IMR-90 (cell line): ENCODE measurements around the gene TBC1D8. TPM values are rescaled to one million over a fixed set of nuclear protein-coding genes. Genes with fewer than 3 reads are reported as not detected.

Experiments
- ATAC-seq: fragments of 200-7000 bp; cut with Tn5 transposase; 2 replicates; pipeline ENCODE4 v1.9.1; 2020; ENCODE audit warnings: low read depth, mild to moderate bottlenecking, moderate library complexity
- BruUV-seq: library from RNA; stranded (reverse); fragments of 400-500 nt; replicated peaks from 2 replicates; lab custom pipeline; 2021; lab: Mats Ljungman, UMichigan
- CTCF ChIA-PET: fragments of 300-600 bp; formaldehyde crosslinking; extraction: SDS; loops from one replicate; lab custom pipeline; 2021; ENCODE audit warnings: antibody characterized with exemption; lab: Yijun Ruan, JAX
- POLR2A ChIA-PET: fragments of 300-600 bp; sonication (Branson Sonifier 250); formaldehyde crosslinking; loops from one replicate; lab custom pipeline; 2022; ENCODE audit warnings: antibody characterized with exemption; ENCODE audit not compliant: unreplicated experiment; lab: Charles Lee
- DNase-seq: peaks from one replicate; pipeline ENCODE4 v3.0.0; 2013
- H2AFZ ChIP-seq: replicated peaks from 2 replicates; pipeline ENCODE3; 2013; ENCODE audit warnings: low read length, mild to moderate bottlenecking; ENCODE audit not compliant: poor library complexity
- H2AK5ac ChIP-seq: 2 replicates; pipeline ENCODE4 v1.6.1; 2013; ENCODE audit warnings: low read depth, low read length, inconsistent platforms
- H2AK9ac ChIP-seq: replicated peaks from 2 replicates; pipeline ENCODE3; 2013; ENCODE audit warnings: mild to moderate bottlenecking, low read depth, low read length, moderate library complexity; ENCODE audit not compliant: poor library complexity
- H2BK120ac ChIP-seq: 2 replicates; pipeline ENCODE4 v1.6.1; 2013; ENCODE audit warnings: low read depth, low read length, inconsistent platforms
- H2BK15ac ChIP-seq: 3 replicates; pipeline ENCODE4 v1.6.1; 2013; ENCODE audit warnings: low read depth, low read length, inconsistent platforms
- H2BK20ac ChIP-seq: 2 replicates; pipeline ENCODE4 v1.6.1; 2013; ENCODE audit warnings: low read depth, mild to moderate bottlenecking, inconsistent platforms, low read length, moderate library complexity
- H2BK5ac ChIP-seq: 2 replicates; pipeline ENCODE4 v1.6.1; 2013; ENCODE audit warnings: mild to moderate bottlenecking, low read depth, low read length, inconsistent platforms; ENCODE audit not compliant: poor library complexity, severe bottlenecking
- H3K14ac ChIP-seq: replicated peaks from 2 replicates; pipeline ENCODE4 v1.6.1; 2013; ENCODE audit warnings: low read depth, low read length, inconsistent platforms
- H3K18ac ChIP-seq: 2 replicates; pipeline ENCODE4 v1.6.1; 2013; ENCODE audit warnings: low read depth, low read length, control low read depth
- H3K23ac ChIP-seq: 2 replicates; pipeline ENCODE4 v1.6.1; 2013; ENCODE audit warnings: low read depth, low read length, inconsistent platforms
- H3K27ac ChIP-seq: 2 replicates; pipeline ENCODE4 v1.5.1; 2013; ENCODE audit warnings: mild to moderate bottlenecking, control low read depth, low read length; ENCODE audit not compliant: insufficient read depth
- H3K27me3 ChIP-seq: 2 replicates; pipeline ENCODE4 v1.6.1; 2013; ENCODE audit warnings: low read length; ENCODE audit not compliant: control insufficient read depth, insufficient read depth
- H3K36me3 ChIP-seq: 2 replicates; pipeline ENCODE4 v1.6.1; 2013; ENCODE audit warnings: low read length, mixed read lengths; ENCODE audit not compliant: control insufficient read depth, insufficient read depth
- H3K4ac ChIP-seq: 2 replicates; pipeline ENCODE4 v1.6.1; 2013; ENCODE audit warnings: low read depth, low read length, inconsistent platforms
- H3K4me1 ChIP-seq: 2 replicates; pipeline ENCODE4 v1.6.1; 2013; ENCODE audit warnings: low read length, mixed read lengths; ENCODE audit not compliant: control insufficient read depth, insufficient read depth
- H3K4me2 ChIP-seq: 2 replicates; pipeline ENCODE4 v1.6.1; 2013; ENCODE audit warnings: low read depth, mild to moderate bottlenecking, control low read depth, low read length, moderate library complexity
- H3K4me3 ChIP-seq: 2 replicates; pipeline ENCODE4 v1.5.1; 2013; ENCODE audit warnings: low read depth, mild to moderate bottlenecking, control low read depth, low read length, moderate library complexity; ENCODE audit not compliant: insufficient read depth
- H3K56ac ChIP-seq: 2 replicates; pipeline ENCODE4 v1.6.1; 2013; ENCODE audit warnings: low read length, inconsistent platforms; ENCODE audit not compliant: insufficient read depth; ENCODE audit errors: extremely low read depth
- H3K79me1 ChIP-seq, 2 experiments: 2 replicates each; pipeline ENCODE4 v1.6.1; 2013; ENCODE audit warnings: low read length in 2 of 2, inconsistent platforms in 1 of 2, low read depth in 1 of 2
- H3K9ac ChIP-seq: 2 replicates; pipeline ENCODE4 v1.6.1; 2013; ENCODE audit warnings: low read depth, low read length, control low read depth
- H3K9me1 ChIP-seq: 2 replicates; pipeline ENCODE4 v1.6.1; 2013; ENCODE audit warnings: low read length, inconsistent platforms; ENCODE audit not compliant: insufficient read depth
- H3K9me3 ChIP-seq: 2 replicates; pipeline ENCODE4 v1.6.1; 2013; ENCODE audit warnings: low read length; ENCODE audit not compliant: control insufficient read depth, insufficient read depth
- H4K20me1 ChIP-seq: 2 replicates; pipeline ENCODE4 v1.6.1; 2013; ENCODE audit warnings: low read length, inconsistent platforms; ENCODE audit not compliant: insufficient read depth
- H4K5ac ChIP-seq: 2 replicates; pipeline ENCODE4 v1.6.1; 2013; ENCODE audit warnings: mild to moderate bottlenecking, low read depth, low read length, control low read depth
- H4K8ac ChIP-seq, 2 experiments: 2 replicates each; pipeline ENCODE4 v1.6.1; 2013; ENCODE audit warnings: low read depth in 2 of 2, low read length in 2 of 2, control low read depth in 1 of 2, inconsistent platforms in 1 of 2
- H4K91ac ChIP-seq: 2 replicates; pipeline ENCODE4 v1.6.1; 2013; ENCODE audit warnings: low read depth, low read length, inconsistent platforms; ENCODE audit not compliant: insufficient read depth
- BHLHE40 ChIP-seq: fragments of 150-350 bp; IDR thresholded peaks from 2 replicates; pipeline ENCODE4 v1.6.1; 2016; ENCODE audit warnings: mild to moderate bottlenecking, low read depth, low read length
- CEBPB ChIP-seq: IDR thresholded peaks from 2 replicates; pipeline ENCODE4 v1.6.1; 2012; ENCODE audit warnings: low read depth, low read length, improper control_type of control experiment
- CTCF ChIP-seq: conservative IDR thresholded peaks from 2 replicates; pipeline ENCODE4 v1.5.1; 2012; ENCODE audit warnings: mild to moderate bottlenecking, low read depth, low read length, improper control_type of control experiment
- MAFK ChIP-seq: IDR thresholded peaks from 2 replicates; pipeline ENCODE4 v1.6.1; 2012; ENCODE audit warnings: low read depth, low read length, improper control_type of control experiment
- NFE2L2 ChIP-seq: fragments of 150-350 bp; IDR thresholded peaks from 2 replicates; pipeline ENCODE4 v1.6.1; 2016; ENCODE audit warnings: low read depth, mild to moderate bottlenecking, low read length
- RAD21 ChIP-seq: IDR thresholded peaks from 2 replicates; pipeline ENCODE4 v1.6.1; 2012; ENCODE audit warnings: low read length, improper control_type of control experiment
- RCOR1 ChIP-seq: IDR thresholded peaks from 2 replicates; pipeline ENCODE4 v1.6.1; 2012; ENCODE audit warnings: mild to moderate bottlenecking, low read length, improper control_type of control experiment; ENCODE audit not compliant: insufficient replicate concordance
- RFX5 ChIP-seq: IDR thresholded peaks from 2 replicates; pipeline ENCODE4 v1.8.0; 2012; ENCODE audit warnings: low read depth, mild to moderate bottlenecking, low read length, moderate library complexity
- SMC3 ChIP-seq: fragments of 150-350 bp; IDR thresholded peaks from 2 replicates; pipeline ENCODE4 v1.6.1; 2016; ENCODE audit warnings: low read depth, mild to moderate bottlenecking, antibody characterized with exemption, low read length, moderate library complexity
- USF2 ChIP-seq: fragments of 150-350 bp; IDR thresholded peaks from 2 replicates; pipeline ENCODE4 v1.6.1; 2017; ENCODE audit warnings: mild to moderate bottlenecking, antibody characterized with exemption, low read length, low read depth
- WGBS, 2 experiments: methylation state at CpG; one replicate each; pipeline versions ENCODE4 v1.1.5 to v1.1.7; 2013; ENCODE audit warnings: missing lambda C conversion rate in 2 of 2; ENCODE audit not compliant: insufficient read length in 1 of 2; ENCODE audit errors: extremely low coverage in 2 of 2; 5-methylcytosine and 5-hydroxymethylcytosine counted together
- dilution Hi-C: fragments of 300-500 bp; cut with HindIII; formaldehyde crosslinking; loops from one replicate; pipeline ENCODE4 v1.14.3; 2018; ENCODE audit warnings: low sequenced_read_pairs; ENCODE audit not compliant: unreplicated experiment
- in situ Hi-C: fragments of 300-500 bp; cut with MboI; formaldehyde crosslinking; loops from 3 replicates; pipeline ENCODE4 v1.14.3; 2019; ENCODE audit warnings: low sequenced_read_pairs, inconsistent platforms, mixed read lengths
- intact Hi-C: fragments of 100-400 bp; cut with micrococcal nuclease; formaldehyde crosslinking; loops from 2 replicates; pipeline ENCODE4 v1.10.0; 2022
- polyA plus RNA-seq, 3 experiments: library from polyadenylated mRNA; depleted of rRNA; stranded (reverse); fragments of >200 nt; gene quantifications; 2 replicates each; pipeline ENCODE4 v1.2.3, GENCODE V29; 2012; ENCODE audit warnings: low replicate concordance in 1 of 3
- total RNA-seq: library from RNA; depleted of rRNA; stranded (reverse); fragments of >200 nt; gene quantifications from 2 replicates; pipeline ENCODE4 v1.2.3, GENCODE V29; 2012

Gene TBC1D8
- total and polyA plus RNA-seq, 2 of the 4 experiments (the other 2 are of a cell fraction), result 1.3 to 1.5 TPM

- peaks cover 6% of the 10 kb centered on the region for H3K9me1 ChIP-seq
- TF ChIP-seq BHLHE40 (no peak), CTCF (no peak), RAD21 (no peak), RCOR1 (no peak), USF2 (no peak), RFX5 (no peak), SMC3 (no peak), CEBPB (no peak), NFE2L2 (no peak), MAFK (no peak)
- H4K20me1 ChIP-seq, result no peaks in the 10 kb centered on the region
- H2AK9ac ChIP-seq, result no peak overlapping the region
- H3K27ac ChIP-seq, result no peak overlapping the region
- peak overlapping the region; percentile 68 for H3K14ac ChIP-seq
- intact Hi-C loops (no loop called here), in situ Hi-C loops (no loop called here), dilution Hi-C loops (no loop called here)
- peaks cover 0 to 63% of the 10 kb centered on the region in 2 experiments; a peak in 3 of 4 replicates for H3K79me1 ChIP-seq
- H3K4me2 ChIP-seq, result no peak overlapping the region
- POLR2A ChIA-PET, result interaction anchor here (1.1 kb wide), 1 partner anchor 12 kb away, joined by 3 read pairs; no protein-coding TSS in a partner anchor
- 45% methylated on average over 6 of the region's 10 CpGs; no CpG with 5 or more reads in 1 of the 2 experiments for WGBS, 2 experiments
- ATAC-seq (peak; percentile 21; the same call in 1 of the 2 replicates), DNase-seq (peak; percentile 50)
- no peaks in the 10 kb centered on the region for H3K9me3 ChIP-seq
- no peak overlapping the region for H3K4me3 ChIP-seq
- peak overlapping the region; percentile 73; the same call in 1 of the 2 replicates for H2BK120ac ChIP-seq
- no TSS peak for BruUV-seq
- peaks cover 7% of the 10 kb centered on the region for H3K4me1 ChIP-seq
- H3K9ac ChIP-seq, result no peak overlapping the region
- no peak overlapping the region for H2AFZ ChIP-seq
- H4K8ac ChIP-seq, result peak overlapping the region in 1 of 2 experiments; percentile 40; a peak in 1 of 4 replicates
- H4K91ac ChIP-seq, result no peak overlapping the region; the same call in 1 of the 2 replicates
- peak overlapping the region; percentile 84 for H2BK20ac ChIP-seq
- H2BK15ac ChIP-seq, result peak overlapping the region; percentile 73; the same call in 1 of the 3 replicates
- H3K4ac ChIP-seq, result peak overlapping the region; percentile 63
- H3K27me3 ChIP-seq, result no peaks in the 10 kb centered on the region; the same call in 1 of the 2 replicates
- H3K18ac ChIP-seq, result no peak overlapping the region; the same call in 1 of the 2 replicates
- no peak overlapping the region for H2BK5ac ChIP-seq
- no peak overlapping the region for H4K5ac ChIP-seq
- H3K56ac ChIP-seq, result no peak overlapping the region
- CTCF ChIA-PET, result interaction anchor here (1.1 kb wide), 1 partner anchor 67 kb away, joined by 3 read pairs; no protein-coding TSS in a partner anchor
- H3K36me3 ChIP-seq, result no peaks in the 10 kb centered on the region
- H3K23ac ChIP-seq, result peak overlapping the region; percentile 35; the same call in 1 of the 2 replicates
- peak overlapping the region; percentile 74; the same call in 1 of the 2 replicates for H2AK5ac ChIP-seq
Measured at GRCh38 chr2:101111917-101112771, 39.0 kb downstream of the TBC1D8 start.
